IMR-90 (cell line): ENCODE results near the gene CFAP73. TPM values are rescaled to one million over a fixed set of nuclear protein-coding genes. Genes with fewer than 3 reads are reported as not detected.

ENCODE experiments used
- ATAC-seq: fragments of 200-7000 bp; cut with Tn5 transposase; 2 replicates; pipeline ENCODE4 v1.9.1; 2020; ENCODE audit warnings: low read depth, mild to moderate bottlenecking, moderate library complexity
- BruUV-seq: library from RNA; stranded (reverse); fragments of 400-500 nt; replicated peaks from 2 replicates; lab custom pipeline; 2021; lab: Mats Ljungman, UMichigan
- CTCF ChIA-PET: fragments of 300-600 bp; formaldehyde crosslinking; extraction: SDS; loops from one replicate; lab custom pipeline; 2021; ENCODE audit warnings: antibody characterized with exemption; lab: Yijun Ruan, JAX
- POLR2A ChIA-PET: fragments of 300-600 bp; sonication (Branson Sonifier 250); formaldehyde crosslinking; loops from one replicate; lab custom pipeline; 2022; ENCODE audit warnings: antibody characterized with exemption; ENCODE audit not compliant: unreplicated experiment; lab: Charles Lee
- DNase-seq: peaks from one replicate; pipeline ENCODE4 v3.0.0; 2013
- H2AFZ ChIP-seq: replicated peaks from 2 replicates; pipeline ENCODE3; 2013; ENCODE audit warnings: low read length, mild to moderate bottlenecking; ENCODE audit not compliant: poor library complexity
- H2AK5ac ChIP-seq: 2 replicates; pipeline ENCODE4 v1.6.1; 2013; ENCODE audit warnings: low read depth, low read length, inconsistent platforms
- H2AK9ac ChIP-seq: replicated peaks from 2 replicates; pipeline ENCODE3; 2013; ENCODE audit warnings: mild to moderate bottlenecking, low read depth, low read length, moderate library complexity; ENCODE audit not compliant: poor library complexity
- H2BK120ac ChIP-seq: 2 replicates; pipeline ENCODE4 v1.6.1; 2013; ENCODE audit warnings: low read depth, low read length, inconsistent platforms
- H2BK15ac ChIP-seq: 3 replicates; pipeline ENCODE4 v1.6.1; 2013; ENCODE audit warnings: low read depth, low read length, inconsistent platforms
- H2BK20ac ChIP-seq: 2 replicates; pipeline ENCODE4 v1.6.1; 2013; ENCODE audit warnings: low read depth, mild to moderate bottlenecking, inconsistent platforms, low read length, moderate library complexity
- H2BK5ac ChIP-seq: 2 replicates; pipeline ENCODE4 v1.6.1; 2013; ENCODE audit warnings: mild to moderate bottlenecking, low read depth, low read length, inconsistent platforms; ENCODE audit not compliant: poor library complexity, severe bottlenecking
- H3K14ac ChIP-seq: replicated peaks from 2 replicates; pipeline ENCODE4 v1.6.1; 2013; ENCODE audit warnings: low read depth, low read length, inconsistent platforms
- H3K18ac ChIP-seq: 2 replicates; pipeline ENCODE4 v1.6.1; 2013; ENCODE audit warnings: low read depth, low read length, control low read depth
- H3K23ac ChIP-seq: 2 replicates; pipeline ENCODE4 v1.6.1; 2013; ENCODE audit warnings: low read depth, low read length, inconsistent platforms
- H3K27ac ChIP-seq: 2 replicates; pipeline ENCODE4 v1.5.1; 2013; ENCODE audit warnings: mild to moderate bottlenecking, control low read depth, low read length; ENCODE audit not compliant: insufficient read depth
- H3K27me3 ChIP-seq: 2 replicates; pipeline ENCODE4 v1.6.1; 2013; ENCODE audit warnings: low read length; ENCODE audit not compliant: control insufficient read depth, insufficient read depth
- H3K36me3 ChIP-seq: 2 replicates; pipeline ENCODE4 v1.6.1; 2013; ENCODE audit warnings: low read length, mixed read lengths; ENCODE audit not compliant: control insufficient read depth, insufficient read depth
- H3K4ac ChIP-seq: 2 replicates; pipeline ENCODE4 v1.6.1; 2013; ENCODE audit warnings: low read depth, low read length, inconsistent platforms
- H3K4me1 ChIP-seq: 2 replicates; pipeline ENCODE4 v1.6.1; 2013; ENCODE audit warnings: low read length, mixed read lengths; ENCODE audit not compliant: control insufficient read depth, insufficient read depth
- H3K4me2 ChIP-seq: 2 replicates; pipeline ENCODE4 v1.6.1; 2013; ENCODE audit warnings: low read depth, mild to moderate bottlenecking, control low read depth, low read length, moderate library complexity
- H3K4me3 ChIP-seq: 2 replicates; pipeline ENCODE4 v1.5.1; 2013; ENCODE audit warnings: low read depth, mild to moderate bottlenecking, control low read depth, low read length, moderate library complexity; ENCODE audit not compliant: insufficient read depth
- H3K56ac ChIP-seq: 2 replicates; pipeline ENCODE4 v1.6.1; 2013; ENCODE audit warnings: low read length, inconsistent platforms; ENCODE audit not compliant: insufficient read depth; ENCODE audit errors: extremely low read depth
- H3K79me1 ChIP-seq, 2 experiments: 2 replicates each; pipeline ENCODE4 v1.6.1; 2013; ENCODE audit warnings: low read length in 2 of 2, inconsistent platforms in 1 of 2, low read depth in 1 of 2
- H3K9ac ChIP-seq: 2 replicates; pipeline ENCODE4 v1.6.1; 2013; ENCODE audit warnings: low read depth, low read length, control low read depth
- H3K9me1 ChIP-seq: 2 replicates; pipeline ENCODE4 v1.6.1; 2013; ENCODE audit warnings: low read length, inconsistent platforms; ENCODE audit not compliant: insufficient read depth
- H3K9me3 ChIP-seq: 2 replicates; pipeline ENCODE4 v1.6.1; 2013; ENCODE audit warnings: low read length; ENCODE audit not compliant: control insufficient read depth, insufficient read depth
- H4K20me1 ChIP-seq: 2 replicates; pipeline ENCODE4 v1.6.1; 2013; ENCODE audit warnings: low read length, inconsistent platforms; ENCODE audit not compliant: insufficient read depth
- H4K5ac ChIP-seq: 2 replicates; pipeline ENCODE4 v1.6.1; 2013; ENCODE audit warnings: mild to moderate bottlenecking, low read depth, low read length, control low read depth
- H4K8ac ChIP-seq, 2 experiments: 2 replicates each; pipeline ENCODE4 v1.6.1; 2013; ENCODE audit warnings: low read depth in 2 of 2, low read length in 2 of 2, control low read depth in 1 of 2, inconsistent platforms in 1 of 2
- H4K91ac ChIP-seq: 2 replicates; pipeline ENCODE4 v1.6.1; 2013; ENCODE audit warnings: low read depth, low read length, inconsistent platforms; ENCODE audit not compliant: insufficient read depth
- MXI1 ChIP-seq: IDR thresholded peaks from 2 replicates; pipeline ENCODE4 v1.6.1; 2012; ENCODE audit warnings: low read depth, mild to moderate bottlenecking, low read length, moderate library complexity, borderline replicate concordance
- WGBS, 2 experiments: methylation state at CpG; one replicate each; pipeline versions ENCODE4 v1.1.5 to v1.1.7; 2013; ENCODE audit warnings: missing lambda C conversion rate in 2 of 2; ENCODE audit not compliant: insufficient read length in 1 of 2; ENCODE audit errors: extremely low coverage in 2 of 2; 5-methylcytosine and 5-hydroxymethylcytosine counted together
- dilution Hi-C: fragments of 300-500 bp; cut with HindIII; formaldehyde crosslinking; loops from one replicate; pipeline ENCODE4 v1.14.3; 2018; ENCODE audit warnings: low sequenced_read_pairs; ENCODE audit not compliant: unreplicated experiment
- in situ Hi-C: fragments of 300-500 bp; cut with MboI; formaldehyde crosslinking; loops from 3 replicates; pipeline ENCODE4 v1.14.3; 2019; ENCODE audit warnings: low sequenced_read_pairs, inconsistent platforms, mixed read lengths
- intact Hi-C: fragments of 100-400 bp; cut with micrococcal nuclease; formaldehyde crosslinking; loops from 2 replicates; pipeline ENCODE4 v1.10.0; 2022
- polyA plus RNA-seq, 3 experiments: library from polyadenylated mRNA; depleted of rRNA; stranded (reverse); fragments of >200 nt; gene quantifications; 2 replicates each; pipeline ENCODE4 v1.2.3, GENCODE V29; 2012; ENCODE audit warnings: low replicate concordance in 1 of 3
- total RNA-seq: library from RNA; depleted of rRNA; stranded (reverse); fragments of >200 nt; gene quantifications from 2 replicates; pipeline ENCODE4 v1.2.3, GENCODE V29; 2012

CFAP73 gene
- total and polyA plus RNA-seq, 2 of the 4 experiments (the other 2 are of a cell fraction) = not detected

DNA sequence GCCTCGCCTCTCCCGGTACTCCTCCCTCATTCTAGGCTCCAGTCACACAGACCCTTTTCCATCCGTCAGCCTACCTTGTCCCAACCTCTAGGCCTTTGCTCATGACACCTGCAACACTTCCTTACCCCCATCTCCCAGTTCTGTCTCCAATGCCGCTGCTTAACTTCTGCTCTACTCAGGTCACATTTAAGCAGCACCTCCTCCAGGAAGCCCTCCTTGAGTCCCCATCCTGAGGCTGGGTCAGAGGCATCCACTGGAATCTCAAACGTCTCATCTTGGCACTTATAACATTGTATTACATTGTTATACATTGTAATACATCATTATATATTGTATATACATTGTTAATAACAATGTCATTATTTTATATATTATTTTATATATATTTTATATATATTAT lies 46.7 kb upstream of the CFAP73 start:
- TF ChIP-seq MXI1 = no peak
- no peak overlapping the region for H2AK5ac ChIP-seq
- peaks cover 5% of the 10 kb centered on the region; the same call in 1 of the 2 replicates for H3K27me3 ChIP-seq
- no peaks in the 10 kb centered on the region for H3K9me3 ChIP-seq
- no peak overlapping the region for H4K5ac ChIP-seq
- H2BK15ac ChIP-seq = no peak overlapping the region
- no peak overlapping the region for H3K18ac ChIP-seq
- in situ Hi-C loops = no loop called here
- dilution Hi-C loops = no loop called here
- H3K36me3 ChIP-seq = no peaks in the 10 kb centered on the region
- H2AK9ac ChIP-seq = no peak overlapping the region
- H2AFZ ChIP-seq = no peak overlapping the region
- no peak overlapping the region for H4K8ac ChIP-seq
- H3K9me1 ChIP-seq = no peaks in the 10 kb centered on the region
- H3K23ac ChIP-seq = no peak overlapping the region
- no peak overlapping the region for H3K4ac ChIP-seq
- no peak overlapping the region for H3K27ac ChIP-seq
- H3K56ac ChIP-seq = no peak overlapping the region
- H3K79me1 ChIP-seq = no peaks in the 10 kb centered on the region
- no peak overlapping the region for H2BK120ac ChIP-seq
- no peak overlapping the region for H3K4me2 ChIP-seq
- BruUV-seq = no TSS peak
- WGBS, 2 experiments = 77% methylated on average over 2 of the region's 5 CpGs; no CpG with 5 or more reads in 1 of the 2 experiments
- DNase-seq (no peak), ATAC-seq (no peak)
- H3K4me1 ChIP-seq = no peaks in the 10 kb centered on the region
- no peak overlapping the region for H3K4me3 ChIP-seq
- H3K9ac ChIP-seq = no peak overlapping the region
- no peak overlapping the region for H3K14ac ChIP-seq
- ChIA-PET CTCF (no interaction called here), POLR2A (no interaction called here)
- no peak overlapping the region for H2BK20ac ChIP-seq
- intact Hi-C loops = no loop called here
- H2BK5ac ChIP-seq = no peak overlapping the region
- no peak overlapping the region for H4K91ac ChIP-seq
- no peaks in the 10 kb centered on the region for H4K20me1 ChIP-seq
